HG02870 (cell line): Measurements from ENCODE around the gene CERS6.
"Not testable (repeated sequence)": the region's sequence is repeated elsewhere in the genome, so short reads cannot be mapped to it uniquely, and the experiment has no call there.

Experiments used
- ATAC-seq: cut with Tn5 transposase; IDR thresholded peaks from one replicate; pipeline ENCODE4 v1.9.1; 2021; ENCODE audit warnings: mild to moderate bottlenecking, moderate library complexity; ENCODE audit not compliant: unreplicated experiment

CERS6 gene

DNA sequence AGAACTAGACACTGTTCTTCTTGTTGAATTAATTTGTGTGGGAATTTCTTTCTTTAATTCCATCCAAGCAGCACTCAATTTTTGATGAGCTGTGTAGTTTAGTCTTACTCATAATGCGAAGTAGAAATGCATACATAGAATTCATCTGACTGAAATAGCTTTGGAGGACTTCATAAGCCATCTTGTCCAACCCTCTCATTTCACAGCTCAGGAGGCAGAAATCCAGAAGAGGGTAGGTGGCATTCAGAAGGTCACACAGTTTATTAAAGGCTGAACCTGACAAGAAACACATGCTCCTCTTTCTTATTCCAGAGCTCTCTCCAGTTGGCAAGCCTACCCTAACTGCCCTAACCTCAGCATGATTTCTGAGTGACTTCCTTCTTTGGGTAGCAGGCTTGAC lies 177.1 kb downstream of the CERS6 start:
- no peak for ATAC-seq

- ATAC-seq = peak; percentile 67
These were observed 177.8 kb downstream of the CERS6 start for GRCh38 chr2:168633895-168634294.

GRCh38 chr2:168635065-168635577 lies 179.0 kb downstream of the CERS6 start:
- no peak for ATAC-seq

DNA sequence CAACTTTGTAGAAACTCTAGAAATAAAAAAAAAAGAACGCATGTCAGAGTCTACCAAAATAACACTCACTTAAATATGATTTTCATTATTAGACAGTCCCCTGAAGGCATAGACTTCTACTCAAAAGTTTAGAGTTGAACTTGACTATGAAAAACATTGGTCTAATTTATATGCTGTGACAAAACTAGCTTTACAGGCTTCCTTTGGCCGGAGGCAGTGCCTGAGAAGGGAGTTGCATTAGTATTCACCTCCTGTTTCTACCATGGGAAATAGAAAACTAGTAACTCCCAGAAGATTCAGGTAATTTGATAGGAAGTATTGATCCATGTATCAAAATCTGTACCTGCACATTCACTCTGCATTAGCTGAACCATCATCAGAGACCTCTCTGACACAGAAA lies 182.9 kb downstream of the CERS6 start:
- ATAC-seq = no peak

- no peak for ATAC-seq
These were observed 183.4 kb downstream of the CERS6 start for GRCh38 chr2:168639441-168639898.

DNA sequence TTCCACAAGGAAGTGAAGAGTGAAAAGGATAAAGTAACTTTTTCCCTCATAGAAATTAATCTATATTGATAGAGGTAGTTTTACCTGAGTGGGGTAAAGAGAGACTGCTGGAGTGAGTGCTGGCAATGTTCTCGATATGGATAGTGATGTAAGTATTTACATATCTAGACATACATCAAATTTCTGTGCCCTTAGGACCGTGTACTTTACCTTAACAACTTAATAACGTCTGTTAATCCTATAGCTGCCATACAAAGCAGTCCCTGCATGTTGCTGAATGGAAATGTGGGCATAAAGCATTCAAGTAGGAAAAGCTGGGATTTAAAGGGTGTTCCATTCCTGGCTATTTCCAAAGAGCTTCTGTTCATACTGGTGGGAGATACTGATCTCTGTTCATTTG lies 184.0 kb downstream of the CERS6 start:
- no peak for ATAC-seq

- ATAC-seq = no peak
These were observed 185.6 kb downstream of the CERS6 start for GRCh38 chr2:168641636-168642035.

GRCh38 chr2:168642873-168643272 lies 186.8 kb downstream of the CERS6 start:
- no peak for ATAC-seq

- no peak for ATAC-seq
These were observed 187.9 kb downstream of the CERS6 start for GRCh38 chr2:168643979-168644378.

DNA sequence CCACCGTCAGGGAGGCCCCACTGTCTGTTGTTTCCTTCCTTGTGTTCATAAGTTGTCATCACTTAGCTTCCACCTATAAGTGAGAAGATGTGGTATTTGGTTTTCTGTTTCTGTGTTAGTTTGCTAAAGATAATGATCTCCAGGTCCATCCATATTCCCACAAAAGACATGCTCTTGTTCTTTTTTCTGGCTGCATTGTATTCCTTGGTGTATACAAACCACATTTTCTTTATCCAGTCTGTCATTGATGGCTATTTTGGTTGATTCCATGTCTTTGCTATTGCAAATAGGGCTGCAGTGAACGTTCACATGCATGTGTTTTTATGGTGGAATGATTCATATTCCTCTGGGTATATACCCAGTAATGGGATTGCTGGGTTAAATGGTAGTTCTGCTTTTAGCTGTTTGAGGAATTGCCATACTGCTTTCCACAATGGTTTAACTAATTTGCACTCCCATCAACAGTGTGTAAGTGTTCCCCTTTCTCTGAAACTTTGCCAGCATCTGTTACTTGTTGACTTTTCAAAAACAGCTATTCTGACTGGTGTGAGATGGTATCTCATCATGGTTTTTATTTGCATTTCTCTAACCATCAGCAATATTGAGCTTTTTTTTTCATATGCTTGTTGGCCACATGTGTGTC lies 189.7 kb downstream of the CERS6 start:
- ATAC-seq = no peak

GRCh38 chr2:168649105-168649504 lies 193.0 kb downstream of the CERS6 start:
- ATAC-seq = no peak

- ATAC-seq = no peak
These were observed 193.5 kb downstream of the CERS6 start for GRCh38 chr2:168649562-168649961.

DNA sequence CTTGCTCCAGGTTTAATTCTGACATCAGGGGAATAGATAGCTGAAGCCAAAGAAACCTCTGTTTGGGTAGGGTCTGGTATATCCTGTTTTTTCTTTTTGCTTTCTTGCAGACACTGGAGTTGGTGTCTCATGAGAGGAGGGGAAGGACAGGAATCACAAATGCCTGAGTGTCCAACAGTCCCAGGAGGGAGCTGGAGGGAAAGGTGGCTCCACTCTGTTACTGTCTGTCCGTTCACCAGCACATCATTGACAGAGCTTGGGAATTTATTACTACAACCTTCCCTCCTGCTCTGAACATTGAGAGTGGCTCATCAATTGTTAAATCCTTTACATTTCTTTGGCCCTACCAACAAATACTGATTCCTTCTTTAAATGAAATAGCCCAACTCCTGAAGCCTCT lies 194.1 kb downstream of the CERS6 start:
- no peak for ATAC-seq

- no peak for ATAC-seq
These were observed 194.7 kb downstream of the CERS6 start for GRCh38 chr2:168650781-168651180.

- no peak for ATAC-seq
These were observed 197.2 kb downstream of the CERS6 start for GRCh38 chr2:168652997-168653921.

DNA sequence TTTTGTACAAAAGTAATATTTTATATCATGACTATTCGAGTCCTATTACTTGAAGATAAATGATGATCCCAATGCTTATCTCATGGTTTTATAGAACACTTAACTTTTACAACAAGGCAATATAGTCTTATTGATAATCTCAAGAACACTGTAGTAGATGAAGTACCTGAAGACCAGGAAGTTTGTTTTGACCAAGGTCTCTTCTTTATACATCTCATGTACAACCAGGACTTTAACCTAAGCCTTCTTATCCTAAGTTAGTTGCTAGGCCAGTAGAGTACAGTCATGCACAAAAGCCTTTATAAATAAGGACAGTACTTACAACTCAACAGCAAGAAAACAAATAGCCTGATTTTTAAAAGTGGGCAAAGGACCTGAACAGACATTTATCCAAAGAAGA lies 198.6 kb downstream of the CERS6 start:
- no peak for ATAC-seq

DNA sequence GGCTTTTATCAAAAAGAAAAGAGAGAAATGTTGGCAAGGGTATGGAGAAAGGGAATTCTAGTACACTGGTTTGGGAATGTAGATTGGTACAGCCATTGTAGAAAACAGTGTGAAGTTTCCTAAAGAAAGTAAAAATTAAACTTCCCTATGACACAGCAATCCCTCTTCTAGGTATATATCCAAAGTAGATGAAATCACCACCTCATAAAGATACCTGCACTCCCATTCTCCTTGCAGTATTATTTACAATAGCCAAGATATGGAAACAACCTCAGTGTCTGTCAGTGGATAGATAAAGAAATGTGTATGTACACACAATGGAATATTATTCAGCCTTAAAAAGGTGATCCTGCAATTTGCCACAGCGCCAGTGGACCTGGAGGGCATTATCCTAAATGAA lies 199.1 kb downstream of the CERS6 start:
- ATAC-seq = no peak

- not testable (repeated sequence) for ATAC-seq
These were observed 201.3 kb downstream of the CERS6 start for GRCh38 chr2:168657378-168657777.

DNA sequence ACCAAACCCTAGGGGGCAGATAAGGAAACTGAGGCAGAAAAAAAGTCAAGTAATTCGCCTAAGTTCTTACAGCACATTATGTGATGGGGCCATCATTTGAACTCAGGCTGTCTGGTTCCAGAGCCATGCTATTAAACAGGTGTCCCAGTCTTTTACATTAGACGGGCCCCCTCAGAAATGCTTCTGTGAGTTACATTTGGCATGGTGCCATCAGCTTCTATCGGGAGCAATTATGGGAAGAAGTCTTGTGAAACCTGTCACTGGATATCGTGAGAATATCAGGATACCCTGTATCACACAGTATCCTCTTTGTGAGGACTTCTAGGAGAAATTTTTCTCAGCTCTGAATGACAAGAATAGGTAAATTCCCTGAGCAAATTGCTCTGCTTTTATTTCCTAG lies 202.6 kb downstream of the CERS6 start:
- ATAC-seq = no peak

- no peak for ATAC-seq
These were observed 205.1 kb downstream of the CERS6 start for GRCh38 chr2:168660870-168661862.

DNA sequence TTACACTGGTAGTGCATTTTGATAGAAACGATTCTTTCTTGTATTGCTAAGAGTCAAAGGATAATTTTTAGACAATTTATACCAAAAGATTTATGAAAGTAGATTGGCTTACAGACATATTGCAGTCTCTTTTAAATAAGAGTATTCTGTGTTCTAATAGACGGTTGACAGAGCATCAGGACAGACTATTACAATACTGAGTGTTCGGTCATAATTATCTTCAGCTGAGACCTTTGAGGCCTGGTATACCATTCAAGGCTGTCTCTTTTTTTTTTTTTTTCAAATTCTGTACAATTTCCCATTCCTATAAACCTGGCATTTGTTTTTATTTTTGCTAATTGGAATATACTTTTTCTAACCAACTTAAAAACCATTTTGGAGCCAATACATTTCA lies 205.8 kb downstream of the CERS6 start:
- ATAC-seq = no peak
